ENCODE data around the gene ITPRIP. TPM values are rescaled to one million over a fixed set of nuclear protein-coding genes. Genes with fewer than 3 reads are reported as not detected.

Gene ITPRIP
- total and polyA plus RNA-seq, 8 donors = 1.8 to 7.1 (median 2.6) TPM

DNA sequence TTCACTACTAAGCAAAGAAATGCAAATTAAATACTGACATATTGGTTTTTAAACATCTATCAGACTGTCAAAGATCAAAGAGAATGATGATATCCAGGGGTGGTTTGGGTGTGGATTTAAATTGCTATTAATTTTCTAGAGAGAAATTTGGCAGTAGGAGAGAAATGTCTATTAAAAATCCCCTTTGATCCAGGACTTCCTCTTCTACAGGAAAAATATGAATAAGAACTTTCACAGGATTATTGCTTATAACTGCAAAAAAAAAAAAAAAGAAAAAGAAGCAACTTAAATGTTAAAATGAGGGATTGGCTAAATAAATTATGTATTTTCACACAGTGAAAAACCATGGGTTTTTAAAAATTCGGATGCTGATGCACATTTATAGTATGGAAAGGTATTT is 36.3 kb upstream of the ITPRIP start:
- Histone ChIP-seq H3K4me1 (no peaks in the 10 kb centered on the region), H3K4me3 (no peak overlapping the region), H3K27ac (no peak overlapping the region), H3K27me3 (no peaks in the 10 kb centered on the region), H3K36me3 (no peaks in the 10 kb centered on the region), H3K9me3 (no peaks in the 10 kb centered on the region)
- intact Hi-C loops (cut with DNase I) = no loop called here
- 47 to 66% methylated on average over 1 of the region's 1 CpG for WGBS, 2 donors
- TF ChIP-seq, protein P1, sequence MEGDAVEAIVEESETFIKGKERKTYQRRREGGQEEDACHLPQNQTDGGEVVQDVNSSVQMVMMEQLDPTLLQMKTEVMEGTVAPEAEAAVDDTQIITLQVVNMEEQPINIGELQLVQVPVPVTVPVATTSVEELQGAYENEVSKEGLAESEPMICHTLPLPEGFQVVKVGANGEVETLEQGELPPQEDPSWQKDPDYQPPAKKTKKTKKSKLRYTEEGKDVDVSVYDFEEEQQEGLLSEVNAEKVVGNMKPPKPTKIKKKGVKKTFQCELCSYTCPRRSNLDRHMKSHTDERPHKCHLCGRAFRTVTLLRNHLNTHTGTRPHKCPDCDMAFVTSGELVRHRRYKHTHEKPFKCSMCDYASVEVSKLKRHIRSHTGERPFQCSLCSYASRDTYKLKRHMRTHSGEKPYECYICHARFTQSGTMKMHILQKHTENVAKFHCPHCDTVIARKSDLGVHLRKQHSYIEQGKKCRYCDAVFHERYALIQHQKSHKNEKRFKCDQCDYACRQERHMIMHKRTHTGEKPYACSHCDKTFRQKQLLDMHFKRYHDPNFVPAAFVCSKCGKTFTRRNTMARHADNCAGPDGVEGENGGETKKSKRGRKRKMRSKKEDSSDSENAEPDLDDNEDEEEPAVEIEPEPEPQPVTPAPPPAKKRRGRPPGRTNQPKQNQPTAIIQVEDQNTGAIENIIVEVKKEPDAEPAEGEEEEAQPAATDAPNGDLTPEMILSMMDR (IDR thresholded peaks at IDR 0.05) = no peak
- DNase-seq (no peak), ATAC-seq (no peak), FAIRE-seq (no peak)

DNA sequence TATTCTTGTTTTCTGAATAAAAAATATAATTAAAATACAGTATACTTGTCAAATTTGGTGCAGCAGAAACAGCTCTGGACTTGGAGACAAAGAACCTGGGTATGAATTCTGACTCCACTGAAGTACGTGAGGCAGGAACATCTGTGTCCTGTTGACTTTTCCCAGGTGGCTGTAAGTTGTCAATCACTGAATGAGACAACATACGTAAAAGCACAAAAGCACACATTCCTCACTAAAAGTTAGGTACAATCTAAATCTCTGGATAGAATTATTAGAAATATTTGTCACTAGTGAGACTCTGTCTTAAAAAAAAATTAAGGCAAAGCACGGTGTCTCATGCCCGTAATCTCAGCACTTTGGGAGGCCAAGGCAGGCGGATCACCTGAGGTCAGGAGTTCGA is 33.5 kb upstream of the ITPRIP start:
- 76 to 78% methylated on average over 6 of the region's 6 CpGs for WGBS, 2 donors

DNA sequence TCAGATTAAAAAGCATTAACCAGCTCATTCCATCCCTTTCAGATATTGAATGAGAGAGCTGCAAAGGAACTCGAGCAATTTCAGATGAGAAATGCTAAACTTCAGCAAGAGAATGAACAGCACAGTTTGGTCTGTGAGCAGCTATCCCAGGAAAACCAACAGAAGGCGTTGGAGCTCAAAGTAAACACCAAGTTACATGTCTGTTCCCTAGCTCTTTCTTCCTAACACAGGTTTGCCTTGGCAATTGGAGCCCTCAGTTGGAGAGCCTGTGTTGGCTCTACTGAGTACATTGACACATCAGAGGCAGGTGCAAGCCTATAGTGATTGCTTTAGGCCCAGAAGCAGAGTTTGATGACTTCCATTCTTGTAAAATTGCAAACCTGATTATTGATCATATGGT is 30.1 kb upstream of the ITPRIP start:
- no peaks in the 10 kb centered on the region for H3K4me1 ChIP-seq
- no peak overlapping the region for H3K27ac ChIP-seq
- H3K9me3 ChIP-seq = no peaks in the 10 kb centered on the region
- no peak overlapping the region for H3K4me3 ChIP-seq
- FAIRE-seq (no peak), ATAC-seq (no peak), DNase-seq (no peak)
- intact Hi-C loops (cut with DNase I) = no loop called here
- TF ChIP-seq, protein P1 (IDR thresholded peaks at IDR 0.05) = no peak
- 48% methylated on average over 2 of the region's 2 CpGs for WGBS, 2 donors
- no peaks in the 10 kb centered on the region for H3K36me3 ChIP-seq
- peaks cover 0 to 4% (median 0%) of the 10 kb centered on the region in 4 donors for H3K27me3 ChIP-seq

More for the DNA sequence above, 33.5 kb upstream of the ITPRIP start:
- Histone ChIP-seq H3K27ac (no peak overlapping the region), H3K36me3 (no peaks in the 10 kb centered on the region), H3K27me3 (peaks cover 0 to 4% (median 0%) of the 10 kb centered on the region in 4 donors), H3K4me1 (no peaks in the 10 kb centered on the region), H3K9me3 (no peaks in the 10 kb centered on the region), H3K4me3 (no peak overlapping the region)
- TF ChIP-seq, protein P1 (IDR thresholded peaks at IDR 0.05) = no peak
- intact Hi-C loops (cut with DNase I) = no loop called here
- DNase-seq = no peak
- no peak for FAIRE-seq
- no peak for ATAC-seq

DNA sequence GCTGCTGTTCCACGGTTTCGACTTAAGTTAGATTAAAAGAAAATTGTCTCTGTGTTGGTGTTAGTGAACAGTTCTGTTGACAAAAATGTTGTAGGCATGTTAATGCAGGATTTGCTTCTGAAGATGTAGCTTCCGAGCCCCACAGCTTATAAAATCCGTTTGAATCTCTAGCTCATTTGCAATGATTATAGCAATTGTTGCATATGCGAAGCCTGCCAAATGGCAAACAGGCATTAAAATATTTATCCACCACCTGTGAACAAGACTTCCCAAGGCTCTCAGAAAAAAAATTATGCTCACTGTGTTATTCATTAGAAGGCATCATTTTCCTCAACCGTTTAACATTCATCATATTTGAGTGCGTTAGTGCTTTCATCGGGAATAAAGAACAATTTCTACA is 29.6 kb upstream of the ITPRIP start:
- intact Hi-C loops (cut with DNase I) = no loop called here
- no peaks in the 10 kb centered on the region for H3K36me3 ChIP-seq
- no peak overlapping the region for H3K27ac ChIP-seq
- no peak overlapping the region for H3K4me3 ChIP-seq
- WGBS, 2 donors = 65 to 67% methylated on average over 8 of the region's 8 CpGs
- H3K9me3 ChIP-seq = no peaks in the 10 kb centered on the region
- H3K27me3 ChIP-seq = peaks cover 0 to 4% (median 0%) of the 10 kb centered on the region in 4 donors
- H3K4me1 ChIP-seq = no peaks in the 10 kb centered on the region
- DNase-seq (no peak), FAIRE-seq (no peak), ATAC-seq (no peak)
- TF ChIP-seq, protein P1 (IDR thresholded peaks at IDR 0.05) = no peak

DNA sequence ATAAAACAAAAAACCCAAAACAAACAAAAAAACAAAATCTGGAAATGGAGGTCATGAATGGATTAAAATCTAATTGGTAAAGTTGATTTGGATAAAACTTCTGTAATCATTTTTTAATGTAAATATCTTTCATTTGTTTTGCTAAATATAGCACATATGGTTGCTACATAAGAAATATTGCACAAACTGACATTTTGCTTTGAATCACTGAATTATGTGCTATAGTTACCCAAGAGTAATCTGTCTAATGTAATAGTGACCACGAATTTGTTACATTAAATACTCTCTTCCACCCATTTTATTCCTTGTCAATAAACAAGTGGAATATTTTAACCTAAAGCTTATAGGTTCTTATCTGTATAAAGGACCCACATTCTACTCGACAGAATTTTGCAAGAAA is 21.5 kb upstream of the ITPRIP start:
- no peak for DNase-seq
- Histone ChIP-seq H3K36me3 (no peaks in the 10 kb centered on the region), H3K4me1 (no peaks in the 10 kb centered on the region), H3K27me3 (no peaks in the 10 kb centered on the region), H3K9me3 (no peaks in the 10 kb centered on the region), H3K4me3 (no peak overlapping the region), H3K27ac (no peak overlapping the region)
- intact Hi-C loops (cut with DNase I) = no loop called here
- no peak for FAIRE-seq
- no peak for ATAC-seq
- TF ChIP-seq, protein P1 (IDR thresholded peaks at IDR 0.05) = no peak
- 50 to 61% methylated on average over 2 of the region's 2 CpGs for WGBS, 2 donors
